H1 (cell line): ENCODE data around the gene EFCAB6. TPM values are rescaled to one million over a fixed set of nuclear protein-coding genes. Genes with fewer than 3 reads are reported as not detected.

Source experiments
- CTCF ChIA-PET: fragments of 300-600 bp; sonication (Branson Sonifier 250); formaldehyde crosslinking; loops from one replicate; lab custom pipeline; 2021; ENCODE audit not compliant: partially characterized antibody; lab: Charles Lee
- POLR2A ChIA-PET: fragments of 300-600 bp; sonication (Branson Sonifier 250); formaldehyde crosslinking; loops from one replicate; lab custom pipeline; 2021; ENCODE audit warnings: inconsistent platforms; ENCODE audit not compliant: partially characterized antibody; lab: Charles Lee
- DNase-seq, 2 experiments: peaks; one replicate each; pipeline versions ENCODE4 v3.0.0 to v3.0.0-alpha.2; 2010 to 2022; ENCODE audit warnings: low spot score in 2 of 2, low read depth in 1 of 2, mixed read lengths in 1 of 2
- FAIRE-seq: peaks from 2 replicates; lab custom pipeline; 2011; peaks lifted over from hg19 to GRCh38; lab: Jason Lieb, UNC
- H2AFZ ChIP-seq: 2 replicates; pipeline ENCODE4 v1.8.1; 2012; ENCODE audit warnings: low read length, inconsistent platforms
- H2AK5ac ChIP-seq: 2 replicates; pipeline ENCODE4 v1.6.1; 2013; ENCODE audit warnings: low read depth, low read length
- H2BK120ac ChIP-seq: replicated peaks from 2 replicates; pipeline ENCODE3; 2013; ENCODE audit warnings: low read depth, low read length, inconsistent platforms
- H2BK12ac ChIP-seq: 2 replicates; pipeline ENCODE4 v1.6.1; 2013; ENCODE audit warnings: low read depth, low read length
- H2BK15ac ChIP-seq: 2 replicates; pipeline ENCODE4 v1.6.1; 2013; ENCODE audit warnings: low read length
- H2BK20ac ChIP-seq: 2 replicates; pipeline ENCODE4 v1.6.1; 2013; ENCODE audit warnings: low read length
- H2BK5ac ChIP-seq: 2 replicates; pipeline ENCODE4 v1.6.1; 2013; ENCODE audit warnings: low read depth, low read length
- H3K14ac ChIP-seq: 2 replicates; pipeline ENCODE4 v1.6.1; 2013; ENCODE audit warnings: inconsistent platforms; ENCODE audit not compliant: insufficient read length
- H3K18ac ChIP-seq: 2 replicates; pipeline ENCODE4 v1.6.1; 2013; ENCODE audit warnings: low read length; ENCODE audit errors: extremely low read depth
- H3K23ac ChIP-seq: 2 replicates; pipeline ENCODE4 v1.6.1; 2013; ENCODE audit warnings: inconsistent platforms; ENCODE audit not compliant: insufficient read length
- H3K23me2 ChIP-seq: 2 replicates; pipeline ENCODE4 v1.6.1; 2013; ENCODE audit warnings: low read depth, low read length
- H3K27ac ChIP-seq: 2 replicates; pipeline ENCODE4 v1.6.1; 2011; ENCODE audit warnings: low read depth, low read length, inconsistent platforms
- H3K27me3 ChIP-seq, 4 experiments: replicated peaks in 1 of 4; 1 replicate in 1 of 4; 2 replicates in 3 of 4; pipeline versions ENCODE4 v1.6.1 to v1.8.1; 2011 to 2013; ENCODE audit warnings: low read length in 3 of 4, mild to moderate bottlenecking in 3 of 4, inconsistent platforms in 2 of 4, mixed read lengths in 2 of 4, moderate library complexity in 1 of 4; ENCODE audit not compliant: control insufficient read depth in 3 of 4, insufficient read depth in 3 of 4; ENCODE audit errors: extremely low read depth in 1 of 4
- H3K36me3 ChIP-seq, 4 experiments: 2 replicates each; pipeline versions ENCODE4 v1.6.1 to v1.8.1; 2011 to 2013; ENCODE audit warnings: mild to moderate bottlenecking in 4 of 4, low read length in 3 of 4, moderate library complexity in 2 of 4, control low read depth in 1 of 4, inconsistent platforms in 1 of 4; ENCODE audit not compliant: insufficient read depth in 4 of 4, control insufficient read depth in 2 of 4
- H3K4ac ChIP-seq: replicated peaks from 2 replicates; pipeline ENCODE3; 2013; ENCODE audit warnings: low read length, low read depth, mixed read lengths, inconsistent platforms; ENCODE audit not compliant: insufficient read length
- H3K4me1 ChIP-seq, 4 experiments: replicated peaks in 1 of 4; 1 replicate in 1 of 4; 2 replicates in 3 of 4; pipeline versions ENCODE4 v1.6.1 to v1.8.1; 2011 to 2013; ENCODE audit warnings: low read length in 3 of 4, inconsistent platforms in 2 of 4, mixed read lengths in 1 of 4; ENCODE audit not compliant: insufficient read depth in 4 of 4, control insufficient read depth in 3 of 4
- H3K4me2 ChIP-seq, 2 experiments: 2 replicates each; pipeline versions ENCODE4 v1.6.1 to v1.8.1; 2011 to 2013; ENCODE audit warnings: low read depth in 2 of 2, low read length in 2 of 2, control low read depth in 1 of 2, inconsistent platforms in 1 of 2, mild to moderate bottlenecking in 1 of 2; ENCODE audit not compliant: insufficient read depth in 1 of 2
- H3K4me3 ChIP-seq, 4 experiments: fragments of 200-600, 300-600 bp in 1 of 4; sonication (generic), shearing (Covaris generic), sonication (Bioruptor Twin) in 1 of 4; 2 replicates each; pipeline versions ENCODE4 v1.5.1 to v1.8.1; 2011 to 2016; ENCODE audit warnings: low read length in 4 of 4, low read depth in 3 of 4, control low read depth in 2 of 4, inconsistent platforms in 2 of 4, mild to moderate bottlenecking in 2 of 4, mixed read lengths in 1 of 4, moderate library complexity in 1 of 4; ENCODE audit not compliant: insufficient read depth in 2 of 4; ENCODE audit errors: extremely low read depth in 1 of 4
- H3K56ac ChIP-seq: replicated peaks from 2 replicates; pipeline ENCODE3; 2013; ENCODE audit warnings: low read depth, mild to moderate bottlenecking, mixed read lengths, low read length, inconsistent platforms; ENCODE audit not compliant: insufficient read length
- H3K79me1 ChIP-seq: 2 replicates; pipeline ENCODE4 v1.6.1; 2013; ENCODE audit warnings: low read depth, low read length, control low read depth
- H3K79me2 ChIP-seq, 2 experiments: 2 replicates each; pipeline versions ENCODE4 v1.6.1 to v1.8.1; 2012 to 2013; ENCODE audit warnings: low read length in 2 of 2, mild to moderate bottlenecking in 2 of 2, inconsistent platforms in 1 of 2; ENCODE audit not compliant: insufficient read depth in 2 of 2, control insufficient read depth in 1 of 2
- H3K9ac ChIP-seq, 4 experiments: replicated peaks in 1 of 4; 1 replicate in 1 of 4; 2 replicates in 3 of 4; pipeline versions ENCODE4 v1.6.1 to v1.8.1; 2011 to 2013; ENCODE audit warnings: low read depth in 3 of 4, low read length in 3 of 4, control low read depth in 2 of 4, mild to moderate bottlenecking in 2 of 4, moderate library complexity in 2 of 4, inconsistent platforms in 1 of 4; ENCODE audit errors: extremely low read depth in 1 of 4
- H3K9me3 ChIP-seq, 2 experiments: 2 replicates each; pipeline versions ENCODE4 v1.6.1 to v1.8.1; 2012 to 2013; ENCODE audit warnings: mild to moderate bottlenecking in 2 of 2, moderate library complexity in 2 of 2, control low read depth in 1 of 2, inconsistent platforms in 1 of 2, low read depth in 1 of 2, low read length in 1 of 2, mixed read lengths in 1 of 2; ENCODE audit not compliant: insufficient read depth in 2 of 2
- H4K20me1 ChIP-seq, 2 experiments: replicated peaks in 1 of 2; 2 replicates each; pipeline versions ENCODE3 to v1.8.1; 2011 to 2013; ENCODE audit warnings: inconsistent platforms in 2 of 2, low read length in 2 of 2, mild to moderate bottlenecking in 1 of 2; ENCODE audit not compliant: insufficient read depth in 2 of 2, control insufficient read depth in 1 of 2
- H4K5ac ChIP-seq: 2 replicates; pipeline ENCODE4 v1.6.1; 2013; ENCODE audit warnings: low read length, low read depth, mixed read lengths, inconsistent platforms; ENCODE audit not compliant: insufficient read length
- H4K8ac ChIP-seq: 2 replicates; pipeline ENCODE4 v1.8.0; 2013; ENCODE audit warnings: mild to moderate bottlenecking, moderate library complexity, low read length, inconsistent platforms; ENCODE audit not compliant: insufficient read depth; ENCODE audit errors: extremely low read depth
- H4K91ac ChIP-seq: replicated peaks from 2 replicates; pipeline ENCODE3; 2013; ENCODE audit warnings: low read length, mixed read lengths, inconsistent platforms; ENCODE audit not compliant: insufficient read length
- CHD1 ChIP-seq: IDR thresholded peaks from 2 replicates; pipeline ENCODE4 v1.6.1; 2012; ENCODE audit warnings: low read depth, low read length, improper control_type of control experiment
- RXRA ChIP-seq: IDR thresholded peaks from 2 replicates; pipeline ENCODE4 v1.6.1; 2011; ENCODE audit warnings: low read depth, mild to moderate bottlenecking, low read length, moderate library complexity; ENCODE audit not compliant: insufficient read depth
- TBP ChIP-seq: IDR thresholded peaks from 2 replicates; pipeline ENCODE4 v1.6.1; 2011; ENCODE audit warnings: low read depth, low read length, improper control_type of control experiment
- WGBS, 2 experiments: shearing (Covaris generic) in 1 of 2; methylation state at CpG; one replicate each; pipeline versions ENCODE4 v1.1.6 to v1.1.7; 2013 to 2015; ENCODE audit warnings: low lambda C conversion rate in 2 of 2, mixed read lengths in 2 of 2, inconsistent platforms in 1 of 2, low coverage in 1 of 2, missing lambda C conversion rate in 1 of 2; ENCODE audit not compliant: insufficient replicate concordance in 2 of 2, insufficient coverage in 1 of 2, insufficient read length in 1 of 2; ENCODE audit errors: extremely low coverage in 1 of 2, missing lambda C conversion rate in 1 of 2; 5-methylcytosine and 5-hydroxymethylcytosine counted together
- polyA plus RNA-seq, 7 experiments: library from polyadenylated mRNA; depleted of rRNA in 3 of 7; stranded (reverse) in 5 of 7; unstranded in 2 of 7; fragments of >200 nt in 5 of 7; fragments of 200-250 nt in 2 of 7; gene quantifications; 1 replicate in 5 of 7; 2 replicates in 1 of 7; 4 replicates in 1 of 7; pipeline versions ENCODE4 v1.2.1 to v1.2.3, GENCODE V29; 2011 to 2013; ENCODE audit warnings: missing spikeins in 2 of 7, mixed read lengths in 2 of 7
- total RNA-seq: library from RNA; stranded (reverse); fragmentation: NEBNext Ultra II Directional; extraction: Animal tissue kit (Norgen Biotek cat#: 25700); gene quantifications from 2 replicates; pipeline ENCODE4 v1.2.1, GENCODE V29; 2021

Gene EFCAB6
- total and polyA plus RNA-seq, 2 of the 8 experiments (the other 6 are each of a cell fraction or from before 2014, with no cell fraction given), result 0.32 to 1.7 TPM

DNA sequence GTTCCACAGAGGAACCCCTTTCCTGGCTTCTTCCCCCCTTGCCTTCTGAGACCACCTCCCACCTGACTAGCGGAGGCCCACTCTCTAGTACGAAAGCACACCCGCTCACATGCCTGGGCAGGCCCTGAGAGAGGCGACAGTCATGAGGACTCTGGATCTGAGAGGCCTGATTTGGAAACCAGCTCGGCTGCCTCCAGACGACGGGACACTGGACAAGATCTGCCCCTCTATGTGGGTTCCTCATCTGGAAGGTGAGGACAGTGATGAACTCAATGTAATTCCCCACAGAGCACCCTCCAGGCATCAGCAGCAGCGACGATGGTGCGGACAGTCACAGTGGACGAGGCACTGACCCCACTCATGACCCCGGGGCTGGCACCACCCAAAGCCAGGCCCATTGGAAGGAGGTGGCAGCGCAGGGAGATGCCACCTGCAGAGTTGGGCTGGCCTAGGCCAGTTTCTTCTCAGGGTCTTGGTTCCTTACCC lies 42.7 kb upstream of the EFCAB6 start:
- H3K9me3 ChIP-seq, result peaks cover 0 to 8% of the 10 kb centered on the region in 2 experiments; a peak in 1 of 4 replicates
- H4K91ac ChIP-seq, result no peak overlapping the region
- H3K4me3 ChIP-seq, result no peak overlapping the region
- H3K79me2 ChIP-seq, result peaks cover 0 to 78% of the 10 kb centered on the region in 2 experiments; a peak in 2 of 4 replicates
- H3K36me3 ChIP-seq, result no peaks in the 10 kb centered on the region; a peak in 1 of 8 replicates
- no peak overlapping the region for H4K5ac ChIP-seq
- no peak overlapping the region for H3K27ac ChIP-seq
- no peak overlapping the region for H2AFZ ChIP-seq
- no peak overlapping the region for H3K9ac ChIP-seq
- H3K14ac ChIP-seq, result no peak overlapping the region
- no peak overlapping the region for H2BK12ac ChIP-seq
- H4K8ac ChIP-seq, result no peak overlapping the region
- DNase-seq (no peak), FAIRE-seq (no peak)
- CTCF ChIA-PET, result interaction anchor here (0.7 to 1.4 kb wide), 3 partner anchors 28 to 31 kb away, joined by 3 to 10 read pairs (median 3); no protein-coding TSS in a partner anchor
- no peak overlapping the region for H2BK120ac ChIP-seq
- no peak overlapping the region for H3K4me2 ChIP-seq
- H2AK5ac ChIP-seq, result no peak overlapping the region
- H2BK15ac ChIP-seq, result no peak overlapping the region
- H2BK20ac ChIP-seq, result no peak overlapping the region
- no peak overlapping the region for H3K56ac ChIP-seq
- no peak overlapping the region; the same call in none of the 2 replicates for H2BK5ac ChIP-seq
- no peaks in the 10 kb centered on the region for H3K27me3 ChIP-seq
- peaks cover 37% of the 10 kb centered on the region for H3K79me1 ChIP-seq
- H3K23me2 ChIP-seq, result peaks cover 4% of the 10 kb centered on the region; the same call in 1 of the 2 replicates
- H3K4me1 ChIP-seq, result peaks cover 0 to 10% (median 5%) of the 10 kb centered on the region in 4 experiments
- H4K20me1 ChIP-seq, result peaks cover 3 to 9% of the 10 kb centered on the region in 2 experiments
- no peak overlapping the region for H3K4ac ChIP-seq
- no peak overlapping the region for H3K23ac ChIP-seq
- POLR2A ChIA-PET, result interaction anchor here (1.3 to 1.6 kb wide), 2 partner anchors 20 to 32 kb away, joined by 3 to 4 read pairs; no protein-coding TSS in a partner anchor
- no peak overlapping the region; the same call in 1 of the 2 replicates for H3K18ac ChIP-seq
- WGBS, 2 experiments, result 94% methylated on average over 13 of the region's 13 CpGs; no CpG with 5 or more reads in 1 of the 2 experiments
- TF ChIP-seq CHD1 (no peak), RXRA (no peak), TBP (no peak)
